Left ventricle myocardium inferior (tissue), 1 donor: Measurements from ENCODE around the gene RHOBTB1. TPM values are rescaled to one million over a fixed set of nuclear protein-coding genes. Genes with fewer than 3 reads are reported as not detected.

Experiments used
- DNase-seq: peaks from one replicate; pipeline ENCODE4 v3.0.0-alpha.2; 2020
- H3K27ac ChIP-seq: fragments of 200-600 bp; replicated peaks from 2 replicates; pipeline ENCODE4 v1.8.0; 2021
- H3K27me3 ChIP-seq: fragments of 200-600 bp; 2 replicates; pipeline ENCODE4 v1.8.0; 2021; ENCODE audit warnings: low read depth
- H3K36me3 ChIP-seq: fragments of 200-600 bp; 2 replicates; pipeline ENCODE4 v1.8.0; 2021
- H3K4me1 ChIP-seq: fragments of 200-600 bp; 2 replicates; pipeline ENCODE4 v1.8.0; 2021
- H3K4me3 ChIP-seq: fragments of 200-600 bp; 2 replicates; pipeline ENCODE4 v1.8.0; 2021; ENCODE audit warnings: mild to moderate bottlenecking, moderate library complexity
- H3K9me3 ChIP-seq: fragments of 200-600 bp; replicated peaks from 2 replicates; pipeline ENCODE4 v1.8.0; 2021
- intact Hi-C: fragments of 100-400 bp; cut with micrococcal nuclease; formaldehyde crosslinking; loops from one replicate; pipeline ENCODE4 v1.11.0; 2022
- total RNA-seq: library from RNA; stranded (reverse); fragmentation: NEBNext Ultra II Directional; extraction: Animal tissue kit (Norgen Biotek cat#: 25700); gene quantifications from one replicate; pipeline ENCODE4 v1.2.1, GENCODE V29; 2021
- TF ChIP-seq, protein P1 (sequence below): fragments of 200-600 bp; IDR thresholded peaks from 2 replicates; pipeline ENCODE4 v1.8.0; 2021; ENCODE audit warnings: antibody characterized with exemption, mild to moderate bottlenecking, borderline replicate concordance
- donor health status: DM: no; HTN: yes; CAD: no; lungs with severe emphysema.

RHOBTB1 gene
- total RNA-seq, 1 donor from 2014 or later: 16.6 TPM

GRCh38 chr10:60820093-60820754 is 123.8 kb downstream of the RHOBTB1 start:
- no peak overlapping the region for H3K27ac ChIP-seq
- no peak for DNase-seq

More at GRCh38 chr10:60820093-60820754, 123.8 kb downstream of the RHOBTB1 start:
- Histone ChIP-seq H3K27me3 (no peaks in the 10 kb centered on the region), H3K36me3 (no peaks in the 10 kb centered on the region), H3K4me3 (no peak overlapping the region), H3K4me1 (peaks cover 30% of the 10 kb centered on the region), H3K9me3 (no peaks in the 10 kb centered on the region)
- TF ChIP-seq, protein P1, sequence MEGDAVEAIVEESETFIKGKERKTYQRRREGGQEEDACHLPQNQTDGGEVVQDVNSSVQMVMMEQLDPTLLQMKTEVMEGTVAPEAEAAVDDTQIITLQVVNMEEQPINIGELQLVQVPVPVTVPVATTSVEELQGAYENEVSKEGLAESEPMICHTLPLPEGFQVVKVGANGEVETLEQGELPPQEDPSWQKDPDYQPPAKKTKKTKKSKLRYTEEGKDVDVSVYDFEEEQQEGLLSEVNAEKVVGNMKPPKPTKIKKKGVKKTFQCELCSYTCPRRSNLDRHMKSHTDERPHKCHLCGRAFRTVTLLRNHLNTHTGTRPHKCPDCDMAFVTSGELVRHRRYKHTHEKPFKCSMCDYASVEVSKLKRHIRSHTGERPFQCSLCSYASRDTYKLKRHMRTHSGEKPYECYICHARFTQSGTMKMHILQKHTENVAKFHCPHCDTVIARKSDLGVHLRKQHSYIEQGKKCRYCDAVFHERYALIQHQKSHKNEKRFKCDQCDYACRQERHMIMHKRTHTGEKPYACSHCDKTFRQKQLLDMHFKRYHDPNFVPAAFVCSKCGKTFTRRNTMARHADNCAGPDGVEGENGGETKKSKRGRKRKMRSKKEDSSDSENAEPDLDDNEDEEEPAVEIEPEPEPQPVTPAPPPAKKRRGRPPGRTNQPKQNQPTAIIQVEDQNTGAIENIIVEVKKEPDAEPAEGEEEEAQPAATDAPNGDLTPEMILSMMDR: peak; percentile 56
- intact Hi-C loops: no loop called here

Other genes with a start within 250 kb of the RHOBTB1 start
- 1.5 TPM for gene CDK1, start 165.7 kb downstream of the RHOBTB1 start, total RNA-seq